Measurements from ENCODE around the gene CDK5RAP2.
"Not testable (repeated sequence)": the region's sequence is repeated elsewhere in the genome, so short reads cannot be mapped to it uniquely, and the experiment has no call there.

The CDK5RAP2 gene

DNA sequence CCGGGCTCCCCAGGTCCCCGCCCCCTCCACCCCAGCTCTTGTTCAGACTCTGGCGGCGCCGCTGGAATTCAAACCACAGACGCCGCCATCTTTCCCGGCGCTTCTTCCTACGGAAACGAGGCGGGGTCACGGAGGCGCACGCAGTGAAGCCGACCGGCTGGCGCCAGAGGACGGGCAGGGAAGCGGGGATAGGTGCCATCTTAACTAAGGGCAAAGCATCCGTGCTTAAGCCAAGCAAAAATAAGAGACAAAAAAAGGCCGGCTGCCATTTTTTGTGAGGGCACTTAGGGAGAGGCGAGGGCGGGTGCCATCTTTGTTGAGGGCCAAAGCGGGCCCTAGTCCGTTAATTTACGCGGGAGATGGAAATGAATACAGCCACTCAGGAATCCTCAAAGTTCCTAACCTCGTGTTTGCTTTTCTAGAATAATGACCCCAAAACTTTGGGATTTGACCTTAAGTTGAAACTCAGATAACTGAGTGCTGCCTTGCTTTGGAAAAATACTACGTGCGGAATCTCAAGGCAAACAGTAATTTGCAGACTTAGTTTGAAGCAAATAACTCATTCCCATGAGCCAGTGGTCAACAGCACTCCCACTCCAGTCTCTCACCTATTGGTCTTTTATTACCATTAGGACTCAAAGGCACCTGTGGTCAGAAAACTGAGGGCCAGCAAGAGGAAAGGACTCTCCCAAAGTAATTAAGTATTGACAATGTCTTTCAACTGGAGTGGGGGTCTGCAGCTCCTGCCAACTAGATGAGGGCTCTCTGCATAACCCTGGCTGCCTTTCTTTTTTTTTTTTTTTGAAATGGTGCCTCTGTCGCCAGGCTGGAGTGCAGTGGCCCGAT is at the start of gene CDK5RAP2:
Gene CDK5RAP2 (minus strand): TSS at position 117 of the 846 bp plus-strand sequence. CDS start 189 bp downstream, outside the sequence.
- DNase-seq: peak; percentile 90

DNA sequence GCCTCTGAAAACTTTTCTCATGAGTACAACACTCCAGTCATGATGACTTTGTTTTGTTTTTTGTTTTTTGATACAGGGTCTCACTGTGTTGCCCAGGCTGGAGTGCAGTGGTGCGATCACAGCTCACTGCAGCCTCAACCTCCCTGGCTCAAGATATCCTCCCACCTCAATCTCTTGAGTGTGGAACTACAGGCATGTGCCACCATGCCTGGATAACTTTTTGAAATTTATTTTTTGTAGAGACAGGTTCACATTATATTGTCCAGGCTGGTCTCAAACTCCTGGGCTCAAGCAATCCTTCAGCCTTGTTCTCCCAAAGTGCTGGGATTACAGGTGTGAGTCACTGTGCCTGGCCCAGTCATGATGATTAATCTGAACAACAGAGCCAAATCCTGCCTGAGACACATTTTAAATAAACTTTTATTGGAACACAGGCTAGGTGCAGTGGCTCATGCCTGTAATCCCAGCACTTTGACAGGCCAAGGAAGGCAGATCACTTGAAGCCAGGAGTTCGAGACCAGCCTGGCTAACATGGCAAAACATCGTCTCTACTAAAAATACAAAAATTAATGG is 49.0 kb upstream of the CDK5RAP2 start:
- not testable (repeated sequence) for DNase-seq

DNA sequence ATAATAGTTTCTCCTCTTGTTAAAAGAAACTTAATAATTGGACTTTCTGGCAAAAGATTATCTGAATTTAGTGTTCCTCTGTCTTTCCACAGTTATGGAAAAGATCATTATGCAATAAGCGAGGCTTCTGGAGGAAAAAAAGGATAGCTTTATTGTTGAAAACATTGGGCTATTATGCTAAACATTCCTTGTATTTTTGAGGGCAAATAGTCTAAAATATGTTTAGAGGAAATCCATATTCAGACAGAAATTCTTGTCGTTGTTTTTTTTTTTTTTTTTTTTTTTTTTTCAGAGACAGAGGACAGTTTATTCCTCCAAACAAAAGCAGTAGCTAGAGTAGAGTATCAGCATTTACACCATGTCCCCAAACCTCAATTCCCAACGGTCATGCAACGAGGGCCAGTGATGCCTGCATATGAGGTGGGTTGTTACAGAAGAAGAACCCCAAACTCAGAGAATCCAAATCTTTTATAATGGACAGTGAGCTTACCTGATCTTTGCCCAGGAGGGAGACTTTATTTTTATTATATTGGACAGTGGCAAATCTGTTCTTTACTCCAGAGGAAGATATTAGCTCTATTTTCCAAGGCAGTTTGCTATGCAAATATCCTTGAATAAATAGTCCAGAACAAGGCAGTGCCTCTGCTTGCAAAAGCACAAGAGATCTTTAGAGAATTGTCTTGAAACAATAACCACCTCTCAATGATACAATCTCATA is 48.4 kb upstream of the CDK5RAP2 start:
- DNase-seq: no peak

- DNase-seq: no peak
Observed at GRCh38 chr9:120627073-120627472, 47.1 kb upstream of the CDK5RAP2 start.

- no peak for DNase-seq
Observed at GRCh38 chr9:120626512-120626911, 46.5 kb upstream of the CDK5RAP2 start.

- DNase-seq: no peak
Observed at GRCh38 chr9:120625222-120625621, 45.3 kb upstream of the CDK5RAP2 start.

DNA sequence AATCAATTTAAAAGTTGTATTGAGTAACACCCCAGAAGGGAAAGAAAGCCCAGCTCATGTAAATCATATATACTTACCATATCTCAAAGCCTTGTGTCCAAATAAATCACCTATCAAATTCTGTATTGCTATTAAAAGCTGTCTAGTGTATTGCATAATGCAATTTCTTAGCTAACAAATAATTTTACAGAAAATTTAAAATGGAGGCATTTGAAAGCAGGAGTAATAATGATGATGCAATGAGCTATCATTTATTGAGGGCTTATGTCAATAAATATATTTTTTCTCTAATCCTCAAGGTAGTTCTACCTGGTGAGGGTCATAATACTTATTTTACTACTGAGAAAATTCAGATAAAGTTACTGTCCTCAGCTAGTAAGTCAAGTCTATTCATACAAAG is 42.8 kb upstream of the CDK5RAP2 start:
- no peak for DNase-seq

- no peak for DNase-seq
Observed at GRCh38 chr9:120621941-120622340, 42.0 kb upstream of the CDK5RAP2 start.

DNA sequence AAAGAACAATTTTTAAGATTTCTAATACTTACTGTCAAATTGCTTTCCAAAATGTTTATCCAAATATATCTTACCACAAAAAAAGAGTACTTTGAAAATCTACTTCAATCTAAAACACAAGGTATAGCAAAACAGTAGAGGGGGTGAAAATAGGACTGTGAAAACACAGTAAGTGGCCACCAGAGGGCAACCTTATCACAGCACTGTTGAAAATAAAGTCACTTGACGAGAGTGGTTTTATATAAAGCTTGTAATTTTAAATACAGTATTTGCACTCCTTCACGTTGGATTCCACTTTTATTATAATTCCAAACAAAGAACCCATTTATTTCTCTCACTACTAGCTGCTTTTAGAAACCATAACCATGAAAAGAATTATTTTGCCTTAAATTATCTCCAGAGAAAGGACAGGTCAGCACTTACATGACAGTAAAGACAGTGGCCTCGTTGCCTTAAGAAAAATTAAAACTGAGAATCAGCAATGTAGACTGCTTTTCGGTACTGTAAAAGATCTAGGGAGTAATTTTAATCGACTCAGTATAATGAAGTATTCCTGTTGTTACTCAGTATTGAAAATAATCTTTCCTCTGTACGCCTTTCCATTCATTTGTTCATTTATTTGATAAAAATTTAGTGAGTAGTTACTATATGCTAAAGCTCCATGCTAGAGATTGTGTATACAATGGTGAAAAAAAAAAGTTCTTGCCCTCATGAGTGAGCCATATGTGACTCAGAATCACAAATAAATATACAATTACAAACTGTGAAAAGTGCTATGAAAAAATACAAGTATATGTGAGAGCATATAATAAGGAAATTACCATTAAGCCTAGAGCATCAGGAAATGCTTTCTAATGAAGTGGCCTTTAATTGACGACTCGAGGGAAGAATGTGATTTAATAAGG is 40.0 kb upstream of the CDK5RAP2 start:
- peak; percentile 54 for DNase-seq

DNA sequence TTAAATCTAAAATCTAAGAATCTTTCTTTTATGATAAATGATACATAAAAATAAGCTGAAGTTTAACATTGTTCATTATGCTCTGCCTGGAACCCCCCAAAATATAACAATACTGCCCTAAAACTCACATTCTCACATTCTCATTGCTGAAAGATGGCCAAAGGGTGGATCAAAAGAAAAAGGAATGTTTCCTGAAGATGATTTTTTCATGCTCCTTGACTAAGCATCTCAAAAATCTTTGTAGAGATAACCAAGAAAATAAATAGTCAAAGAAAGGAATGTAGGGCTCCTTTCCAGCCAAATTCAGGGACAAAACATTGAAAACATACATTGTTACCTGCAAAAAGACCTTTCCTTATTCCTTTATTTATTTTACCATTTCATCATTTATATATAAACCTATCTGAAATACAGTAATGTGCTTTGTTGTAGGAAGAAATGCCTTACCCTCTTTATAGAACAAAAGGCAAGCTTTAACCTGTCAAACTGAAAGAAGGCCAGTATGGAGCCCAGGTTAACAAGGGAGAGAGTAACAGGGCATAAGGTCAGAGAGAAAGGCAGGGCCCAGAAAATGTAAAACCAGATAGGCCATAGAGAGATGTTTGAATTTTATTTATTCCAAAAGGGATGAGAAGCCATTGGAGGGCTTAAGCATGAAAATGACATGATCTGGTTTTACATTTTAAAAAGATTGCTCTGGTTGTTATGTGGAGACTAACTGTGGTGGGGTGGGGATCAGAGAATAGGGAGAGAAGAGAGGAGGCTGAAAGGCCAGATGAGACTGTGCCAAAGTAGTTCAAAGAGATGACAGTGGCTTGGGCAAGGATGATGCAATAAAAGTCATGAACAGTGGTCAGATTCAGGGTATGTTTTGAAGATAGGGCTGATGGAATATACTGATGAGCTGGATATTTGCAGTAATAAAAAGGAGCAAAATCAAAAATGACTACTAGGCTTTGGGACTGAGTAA is 37.3 kb upstream of the CDK5RAP2 start:
- no peak for DNase-seq

DNA sequence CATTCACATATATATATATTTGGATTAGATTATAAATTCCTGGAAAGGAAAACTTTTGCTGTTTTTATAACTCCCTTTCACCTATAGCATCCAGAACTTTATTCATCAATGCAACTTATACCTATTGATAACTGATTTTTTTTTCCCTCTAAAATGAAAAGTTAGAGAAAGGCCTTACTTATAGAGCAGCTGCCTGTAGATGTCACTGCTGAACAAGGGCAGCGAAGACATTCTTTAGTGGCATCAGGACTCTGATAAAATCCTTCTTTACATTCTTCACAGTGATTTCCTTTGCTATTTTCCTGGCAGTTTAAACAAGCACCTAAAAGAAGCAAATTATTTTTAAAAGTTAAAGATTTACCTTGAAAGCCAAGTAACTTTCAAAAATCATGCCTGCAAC is 32.3 kb upstream of the CDK5RAP2 start:
- DNase-seq: no peak

DNA sequence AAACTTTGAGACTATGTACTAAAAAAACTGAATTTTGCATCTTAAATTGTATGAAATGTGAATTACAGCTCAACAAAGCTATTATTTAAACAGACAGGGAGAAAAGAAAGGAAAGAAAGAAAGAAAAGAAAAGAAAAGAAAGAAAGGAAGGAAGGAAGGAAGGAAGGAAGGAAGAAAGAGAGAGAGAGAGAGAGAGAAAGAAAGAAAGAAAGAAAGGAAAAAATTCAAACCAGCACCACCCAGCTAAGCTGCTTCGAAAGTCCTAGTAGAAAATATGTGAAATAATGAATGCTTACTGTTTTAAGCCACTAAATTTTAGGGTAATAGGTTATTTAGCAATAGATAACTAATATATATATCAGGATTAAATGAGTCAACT is 31.7 kb upstream of the CDK5RAP2 start:
- no peak for DNase-seq

DNA sequence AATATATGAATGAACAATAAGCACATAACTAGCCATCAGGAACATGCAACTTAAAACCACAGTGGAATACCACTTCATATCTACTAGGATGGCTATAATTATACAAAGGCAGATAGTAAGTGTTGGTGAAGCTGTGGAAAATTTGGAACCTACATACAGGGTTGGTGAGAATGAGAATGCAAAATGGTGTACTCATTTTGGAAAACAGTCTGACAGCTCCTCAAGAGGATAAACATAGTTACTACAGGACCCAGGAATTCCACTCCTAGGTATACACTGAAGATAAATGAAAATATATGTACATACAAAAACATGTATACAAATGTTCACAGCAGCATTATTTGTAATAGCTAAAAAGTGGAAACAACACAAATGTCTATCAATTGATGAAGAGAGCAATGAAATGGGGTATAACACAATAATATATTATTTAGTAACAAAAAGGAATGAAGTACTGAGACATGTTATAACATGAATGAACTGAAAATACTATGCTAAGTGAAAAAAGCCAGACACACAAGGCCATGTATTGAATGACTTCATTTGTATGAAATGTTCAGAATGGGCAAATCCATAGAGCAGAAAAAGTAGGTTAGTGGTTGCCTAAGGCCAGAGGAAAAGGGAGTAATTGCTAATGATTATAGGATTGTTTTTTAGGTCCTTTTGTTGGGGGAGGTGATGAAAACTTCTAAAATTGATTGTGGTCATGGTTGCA is 31.2 kb upstream of the CDK5RAP2 start:
- DNase-seq: no peak

GRCh38 chr9:120609636-120610035 is 29.7 kb upstream of the CDK5RAP2 start:
- DNase-seq: no peak

DNA sequence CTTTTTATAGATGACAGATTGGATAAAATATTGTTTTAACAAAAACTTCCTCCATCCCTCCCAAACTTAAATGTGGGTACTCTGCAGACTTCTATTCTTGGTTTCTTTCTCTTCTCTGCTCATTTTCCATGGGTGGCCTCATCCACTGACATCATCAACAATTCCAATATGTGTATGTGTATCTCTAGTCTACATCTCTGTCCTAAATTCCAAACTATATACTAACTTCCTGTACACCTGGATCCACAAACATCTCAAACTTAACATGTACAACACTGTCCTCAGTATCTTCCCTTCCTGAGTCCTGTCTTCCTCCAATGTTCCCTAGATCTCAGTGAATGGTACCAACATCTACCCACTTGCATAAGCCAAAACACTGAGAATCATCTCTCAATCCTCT is 28.5 kb upstream of the CDK5RAP2 start:
- no peak for DNase-seq

DNA sequence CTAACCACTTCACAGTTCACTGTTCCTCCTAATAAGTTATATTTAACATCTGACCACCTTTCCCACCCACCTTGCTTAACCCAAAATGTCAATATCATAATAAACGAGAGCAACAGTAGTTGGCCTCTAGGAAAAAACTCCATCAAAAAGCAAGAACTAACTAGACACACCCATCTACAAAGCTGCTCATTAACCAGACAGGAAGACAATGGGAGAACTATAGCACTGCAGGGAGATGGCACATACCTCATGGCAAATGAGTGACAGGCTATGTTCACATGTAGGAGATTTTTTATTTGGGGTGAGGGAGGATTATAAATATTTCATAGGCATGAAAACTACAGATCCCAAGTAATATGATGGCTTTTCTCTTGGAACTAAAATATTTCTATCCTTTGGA is 23.6 kb upstream of the CDK5RAP2 start:
- no peak for DNase-seq

DNA sequence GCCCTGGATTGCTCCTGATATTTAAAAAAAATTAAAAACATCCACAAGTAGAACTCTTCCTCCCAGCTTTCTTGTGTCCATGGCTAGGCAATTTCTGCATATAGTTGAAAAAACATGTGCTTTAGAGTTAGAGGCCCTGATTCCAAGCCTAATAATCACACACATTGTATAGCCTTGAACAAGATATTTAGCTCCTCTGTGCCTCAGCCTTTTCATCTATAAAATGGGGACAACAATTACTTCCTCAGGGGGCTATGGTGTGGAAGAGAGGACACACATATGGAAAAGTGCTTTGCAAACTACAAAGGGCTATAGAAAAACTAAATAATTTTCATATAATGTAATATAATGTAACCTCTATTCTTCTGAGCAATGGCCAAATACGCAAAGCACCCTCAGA is 23.0 kb upstream of the CDK5RAP2 start:
- DNase-seq: no peak

DNA sequence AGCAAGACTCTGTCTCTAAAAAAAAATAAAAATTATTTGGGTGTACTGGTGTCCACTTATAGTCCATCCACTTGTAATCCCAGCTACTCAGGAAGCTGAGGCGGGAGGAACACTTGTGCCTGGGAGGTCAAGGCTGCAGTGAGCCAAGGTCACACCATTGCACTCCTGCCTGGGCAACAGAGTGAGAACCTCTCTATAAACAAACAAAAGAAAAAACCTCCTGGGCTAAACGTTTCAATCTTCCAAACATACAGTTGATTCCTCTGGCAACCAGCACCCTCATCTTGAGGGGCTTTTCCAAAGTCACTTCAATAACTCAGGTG is 13.9 kb upstream of the CDK5RAP2 start:
- no peak for DNase-seq

DNA sequence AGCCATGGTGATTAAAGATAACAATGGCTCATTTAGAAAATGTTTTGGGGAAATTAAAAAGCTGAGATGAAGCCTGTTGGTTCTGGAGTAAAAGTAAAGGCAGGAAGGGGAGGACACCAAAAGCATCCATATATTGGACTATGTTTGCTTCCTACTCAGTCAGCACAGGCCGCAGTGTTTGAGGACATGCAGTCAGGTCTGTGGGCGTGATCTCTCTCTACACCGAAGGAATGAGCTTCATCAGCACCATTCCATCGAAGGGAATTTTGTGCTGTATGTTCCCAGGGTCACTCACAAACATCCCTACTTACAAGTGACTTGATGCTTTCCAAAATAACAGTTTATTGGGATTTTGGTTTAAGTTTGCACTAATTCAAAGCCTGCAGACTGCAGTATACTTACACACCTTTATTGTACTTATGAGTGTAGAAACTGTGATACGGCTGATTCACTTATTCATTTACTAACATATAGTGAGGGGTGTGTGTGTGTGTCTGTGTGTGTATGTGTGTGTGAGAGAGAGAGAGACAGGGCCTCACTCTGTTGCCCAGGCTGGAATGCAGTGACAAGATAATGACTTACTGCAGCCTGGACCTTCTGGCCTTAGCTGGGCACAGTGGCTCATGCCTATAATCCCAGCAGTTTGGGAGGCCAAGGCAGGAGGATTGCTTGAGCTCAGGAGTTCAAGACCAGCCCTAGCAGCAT is 13.4 kb upstream of the CDK5RAP2 start:
- DNase-seq: no peak

GRCh38 chr9:120592210-120592609 is 12.2 kb upstream of the CDK5RAP2 start:
- no peak for DNase-seq
